Measurements from ENCODE around the gene ADCYAP1.
"Not testable (repeated sequence)": the region's sequence is repeated elsewhere in the genome, so short reads cannot be mapped to it uniquely, and the experiment has no call there.

ADCYAP1 gene

GRCh38 chr18:904218-905090 is at the start of gene ADCYAP1:
TSS of gene ADCYAP1 (plus strand) at chr18:904871. CDS start at chr18:905387, 516 bp downstream.
- no peak for DNase-seq (ENCODE audit: low read depth)

- no peak for DNase-seq (ENCODE audit: low read depth)
These were observed 46.7 kb upstream of the ADCYAP1 start for GRCh38 chr18:857986-858385.

GRCh38 chr18:864872-865273 is 39.8 kb upstream of the ADCYAP1 start:
- peak; percentile 82 for DNase-seq (ENCODE audit: low read depth)

- DNase-seq (ENCODE audit: low read depth): no peak
These were observed 37.4 kb upstream of the ADCYAP1 start for GRCh38 chr18:867257-867656.

GRCh38 chr18:873426-873825 is 31.2 kb upstream of the ADCYAP1 start:
- DNase-seq (ENCODE audit: low read depth): not testable (repeated sequence)

GRCh38 chr18:875912-876311 is 28.8 kb upstream of the ADCYAP1 start:
- DNase-seq (ENCODE audit: low read depth): no peak

- DNase-seq (ENCODE audit: low read depth): no peak
These were observed 27.4 kb upstream of the ADCYAP1 start for GRCh38 chr18:877238-877637.

GRCh38 chr18:886076-886475 is 18.6 kb upstream of the ADCYAP1 start:
- no peak for DNase-seq (ENCODE audit: low read depth)

GRCh38 chr18:887716-888115 is 17.0 kb upstream of the ADCYAP1 start:
- no peak for DNase-seq (ENCODE audit: low read depth)

- DNase-seq (ENCODE audit: low read depth): no peak
These were observed 12.4 kb upstream of the ADCYAP1 start for GRCh38 chr18:892316-892715.

- no peak for DNase-seq (ENCODE audit: low read depth)
These were observed 8.4 kb upstream of the ADCYAP1 start for GRCh38 chr18:896315-896714.

GRCh38 chr18:901761-902160 is 2.9 kb upstream of the ADCYAP1 start:
- no peak for DNase-seq (ENCODE audit: low read depth)

- no peak for DNase-seq (ENCODE audit: low read depth)
These were observed 2.4 kb upstream of the ADCYAP1 start for GRCh38 chr18:902229-902628.

- DNase-seq (ENCODE audit: low read depth): peak; percentile 41
These were observed 970 bp upstream of the ADCYAP1 start for GRCh38 chr18:903701-904100.

- no peak for DNase-seq (ENCODE audit: low read depth)
These were observed 756 bp downstream of the ADCYAP1 start for GRCh38 chr18:905307-905947.

GRCh38 chr18:905948-906415 is 1.3 kb downstream of the ADCYAP1 start:
- DNase-seq (ENCODE audit: low read depth): no peak

- DNase-seq (ENCODE audit: low read depth): no peak
These were observed 1.9 kb downstream of the ADCYAP1 start for GRCh38 chr18:906416-907114.

GRCh38 chr18:907115-907884 is 2.6 kb downstream of the ADCYAP1 start:
- DNase-seq (ENCODE audit: low read depth): no peak

- no peak for DNase-seq (ENCODE audit: low read depth)
These were observed 3.5 kb downstream of the ADCYAP1 start for GRCh38 chr18:907885-908757.

- no peak for DNase-seq (ENCODE audit: low read depth)
These were observed 4.4 kb downstream of the ADCYAP1 start for GRCh38 chr18:908758-909724.
